ENCODE results near the gene CACNA1F.
A peak's percentile ranks its signal among the peaks of the same experiment; 100 is the strongest.

The CACNA1F gene

DNA sequence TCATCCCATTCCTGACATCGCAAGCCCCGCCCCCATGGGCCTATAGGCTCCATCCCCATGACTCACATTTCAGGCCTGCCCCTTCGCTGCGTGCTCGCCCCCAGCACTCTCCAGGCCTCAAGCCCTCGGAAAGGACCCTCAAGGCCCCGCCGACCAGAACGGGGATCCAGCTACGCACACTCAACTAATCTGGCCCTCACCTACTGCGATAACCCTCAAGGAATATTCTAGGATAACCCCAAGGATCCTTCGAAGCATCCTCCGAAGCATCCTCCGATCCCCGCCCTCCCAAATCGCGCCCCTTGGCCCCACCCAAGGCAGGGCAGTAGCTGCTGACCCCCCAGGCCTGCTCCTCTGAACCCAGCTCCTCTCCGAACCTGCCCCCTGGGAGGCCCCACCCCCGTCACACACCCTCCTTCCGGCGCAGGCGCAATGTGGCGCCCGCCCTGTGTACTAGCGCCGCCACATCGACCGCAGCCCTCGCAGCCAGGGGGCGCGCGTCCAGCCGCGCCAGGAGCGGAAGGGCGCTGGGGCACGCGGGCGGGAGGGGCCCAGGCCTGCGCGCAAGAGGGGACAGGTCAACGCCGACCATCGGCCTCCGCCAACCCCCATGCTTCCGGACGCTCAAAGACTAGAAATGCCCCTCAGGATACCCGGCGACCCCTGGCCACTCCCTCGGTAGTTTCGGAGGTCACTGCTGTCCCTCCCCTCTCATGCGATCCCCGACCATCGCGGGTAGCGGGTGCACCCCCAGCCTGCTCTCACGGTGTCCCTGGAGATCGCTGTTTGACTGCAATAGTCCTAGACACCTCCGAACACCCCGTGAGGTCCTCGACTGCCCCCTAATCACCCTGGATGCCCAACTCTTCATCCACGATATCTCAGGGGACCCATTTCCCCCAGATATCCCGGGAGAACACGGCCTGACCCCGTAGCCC is 77.0 kb downstream of the CACNA1F start:
- Histone ChIP-seq H3K4me3 (ENCODE audit: insufficient read depth in 1 of 2, low read depth in 1 of 2, low read length in 2 of 2) (peak overlapping the region; percentile 44 to 71), H4K91ac (ENCODE audit: low read length) (peak overlapping the region; percentile 75), H2BK5ac (ENCODE audit: low read depth, low read length, poor library complexity, severe bottlenecking) (peak overlapping the region; percentile 79), H4K8ac (ENCODE audit: low read length) (peak overlapping the region; percentile 90), H3K9me3 (ENCODE audit: control insufficient read depth, low read length) (no peaks in the 10 kb centered on the region), H3K27me3 (ENCODE audit: control insufficient read depth in 1 of 2, insufficient read depth in 1 of 2, low read length in 2 of 2) (no peaks in the 10 kb centered on the region), H3K4me2 (ENCODE audit: low read length, poor library complexity, severe bottlenecking) (peak overlapping the region; percentile 53), H3K9ac (ENCODE audit: low read length) (peak overlapping the region; percentile 88), H3K36me3 (ENCODE audit: control insufficient read depth in 1 of 2, insufficient read depth in 2 of 2, low read depth in 1 of 2, low read length in 2 of 2) (no peaks in the 10 kb centered on the region), H3K23ac (ENCODE audit: low read length in 2 of 2) (no peak overlapping the region), H2AFZ (ENCODE audit: low read depth, low read length) (peak overlapping the region; percentile 63), H2AK5ac (ENCODE audit: low read length, severe bottlenecking) (no peak overlapping the region), H2BK120ac (ENCODE audit: low read depth, low read length) (peak overlapping the region; percentile 79), H2BK15ac (ENCODE audit: low read depth, poor library complexity, severe bottlenecking) (no peak overlapping the region), H3K4me1 (ENCODE audit: control insufficient read depth, insufficient read depth, low read depth, low read length) (peaks cover 3% of the 10 kb centered on the region), H3K14ac (ENCODE audit: low read length in 2 of 2) (no peak overlapping the region), H3K79me1 (replicated peaks; ENCODE audit: low read length, poor library complexity, severe bottlenecking) (no peaks in the 10 kb centered on the region), H2BK12ac (ENCODE audit: low read length in 2 of 2) (no peak overlapping the region), H3K18ac (ENCODE audit: low read depth in 1 of 2, low read length in 2 of 2) (peak overlapping the region; percentile 79 to 80), H3K4ac (ENCODE audit: low read depth in 1 of 2, low read length in 2 of 2) (peak overlapping the region in 1 of 2 experiments; percentile 75), H3K27ac (ENCODE audit: low read length, poor library complexity, severe bottlenecking) (peak overlapping the region; percentile 97)
- 7% methylated on average over 36 of the region's 65 CpGs for WGBS
- peak; percentile 91 for DNase-seq

DNA sequence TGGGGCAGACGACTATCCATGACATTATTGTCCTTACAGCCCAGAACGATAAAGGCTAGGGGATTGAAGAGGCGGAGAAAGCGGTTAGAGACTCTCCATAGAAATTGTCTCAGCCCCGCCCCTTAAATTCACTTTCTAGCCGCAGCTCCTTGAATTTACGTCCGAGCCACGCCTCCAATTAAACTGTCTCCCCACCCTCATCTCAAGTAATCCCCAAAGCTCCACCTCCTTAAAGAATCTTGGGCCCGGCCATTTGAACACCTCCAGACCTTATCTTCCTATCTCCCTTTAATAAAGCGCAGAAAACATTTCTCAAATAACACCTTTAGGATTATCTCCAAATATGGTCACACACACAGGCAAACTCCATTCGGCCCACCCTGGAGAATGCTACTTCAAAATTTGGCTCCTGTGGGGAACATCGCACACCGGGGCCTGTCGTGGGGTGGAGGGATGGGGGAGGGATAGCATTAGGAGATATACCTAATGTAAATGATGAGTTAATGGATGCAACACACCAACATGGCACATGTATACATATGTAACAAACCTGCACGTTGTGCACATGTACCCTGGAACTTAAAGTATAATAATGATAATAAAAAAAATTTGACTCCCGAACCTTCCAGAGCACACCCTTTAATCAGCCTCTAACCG is 77.8 kb downstream of the CACNA1F start:
- H2BK15ac ChIP-seq (ENCODE audit: low read depth, poor library complexity, severe bottlenecking), result no peak overlapping the region
- WGBS, result 20% methylated on average over 13 of the region's 18 CpGs

More for the DNA sequence above, 77.8 kb downstream of the CACNA1F start:
- Histone ChIP-seq H3K27ac (ENCODE audit: low read length, poor library complexity, severe bottlenecking) (peak overlapping the region; percentile 62), H2AFZ (ENCODE audit: low read depth, low read length) (no peak overlapping the region), H3K14ac (ENCODE audit: low read length in 2 of 2) (no peak overlapping the region), H2BK12ac (ENCODE audit: low read length in 2 of 2) (no peak overlapping the region), H3K36me3 (ENCODE audit: control insufficient read depth in 1 of 2, insufficient read depth in 2 of 2, low read depth in 1 of 2, low read length in 2 of 2) (no peaks in the 10 kb centered on the region), H3K9ac (ENCODE audit: low read length) (peak overlapping the region; percentile 88), H2AK5ac (ENCODE audit: low read length, severe bottlenecking) (no peak overlapping the region), H4K91ac (ENCODE audit: low read length) (no peak overlapping the region), H3K4me1 (ENCODE audit: control insufficient read depth, insufficient read depth, low read depth, low read length) (peaks cover 3% of the 10 kb centered on the region), H3K4me2 (ENCODE audit: low read length, poor library complexity, severe bottlenecking) (peak overlapping the region; percentile 58), H3K4ac (ENCODE audit: low read depth in 1 of 2, low read length in 2 of 2) (no peak overlapping the region), H3K27me3 (ENCODE audit: control insufficient read depth in 1 of 2, insufficient read depth in 1 of 2, low read length in 2 of 2) (no peaks in the 10 kb centered on the region), H2BK120ac (ENCODE audit: low read depth, low read length) (no peak overlapping the region), H3K23ac (ENCODE audit: low read length in 2 of 2) (no peak overlapping the region), H3K18ac (ENCODE audit: low read depth in 1 of 2, low read length in 2 of 2) (no peak overlapping the region), H2BK5ac (ENCODE audit: low read depth, low read length, poor library complexity, severe bottlenecking) (no peak overlapping the region), H3K79me1 (replicated peaks; ENCODE audit: low read length, poor library complexity, severe bottlenecking) (no peaks in the 10 kb centered on the region), H4K8ac (ENCODE audit: low read length) (no peak overlapping the region), H3K4me3 (ENCODE audit: insufficient read depth in 1 of 2, low read depth in 1 of 2, low read length in 2 of 2) (peak overlapping the region in 1 of 2 experiments; percentile 71), H3K9me3 (ENCODE audit: control insufficient read depth, low read length) (no peaks in the 10 kb centered on the region)
- peak; percentile 64 for DNase-seq
